ENCODE data around the gene CBY1. TPM values are rescaled to one million over a fixed set of nuclear protein-coding genes. Genes with fewer than 3 reads are reported as not detected.
"Not testable (repeated sequence)": the region's sequence is repeated elsewhere in the genome, so short reads cannot be mapped to it uniquely, and the experiment has no call there.

CBY1 gene
- total RNA-seq, 1 donor from 2014 or later = 38.5 TPM

DNA sequence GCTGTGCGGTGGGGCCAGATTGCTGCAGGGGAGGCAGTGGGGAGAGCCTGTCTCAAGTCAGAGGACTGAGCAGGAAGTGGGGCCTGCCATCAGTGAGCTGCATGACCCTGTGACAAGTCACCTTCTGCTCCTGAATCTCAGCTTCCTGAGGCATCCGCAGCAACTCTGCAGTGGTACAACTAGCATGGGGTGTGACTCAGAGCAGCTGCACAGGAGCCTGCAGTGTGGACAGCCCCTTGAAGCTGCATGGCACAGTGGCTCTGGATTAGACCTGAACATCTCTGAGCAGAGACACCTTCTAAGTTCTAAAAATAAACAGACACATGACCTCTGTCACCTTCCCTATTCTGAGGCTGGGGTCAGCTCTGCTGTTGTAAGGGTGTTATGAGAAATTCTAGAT lies 18.2 kb upstream of the CBY1 start:
- H3K4me1 Mint-ChIP-seq = no peaks in the 10 kb centered on the region
- peaks cover 25% of the 10 kb centered on the region for H3K36me3 Mint-ChIP-seq
- TF ChIP-seq, protein P1, sequence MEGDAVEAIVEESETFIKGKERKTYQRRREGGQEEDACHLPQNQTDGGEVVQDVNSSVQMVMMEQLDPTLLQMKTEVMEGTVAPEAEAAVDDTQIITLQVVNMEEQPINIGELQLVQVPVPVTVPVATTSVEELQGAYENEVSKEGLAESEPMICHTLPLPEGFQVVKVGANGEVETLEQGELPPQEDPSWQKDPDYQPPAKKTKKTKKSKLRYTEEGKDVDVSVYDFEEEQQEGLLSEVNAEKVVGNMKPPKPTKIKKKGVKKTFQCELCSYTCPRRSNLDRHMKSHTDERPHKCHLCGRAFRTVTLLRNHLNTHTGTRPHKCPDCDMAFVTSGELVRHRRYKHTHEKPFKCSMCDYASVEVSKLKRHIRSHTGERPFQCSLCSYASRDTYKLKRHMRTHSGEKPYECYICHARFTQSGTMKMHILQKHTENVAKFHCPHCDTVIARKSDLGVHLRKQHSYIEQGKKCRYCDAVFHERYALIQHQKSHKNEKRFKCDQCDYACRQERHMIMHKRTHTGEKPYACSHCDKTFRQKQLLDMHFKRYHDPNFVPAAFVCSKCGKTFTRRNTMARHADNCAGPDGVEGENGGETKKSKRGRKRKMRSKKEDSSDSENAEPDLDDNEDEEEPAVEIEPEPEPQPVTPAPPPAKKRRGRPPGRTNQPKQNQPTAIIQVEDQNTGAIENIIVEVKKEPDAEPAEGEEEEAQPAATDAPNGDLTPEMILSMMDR (IDR thresholded peaks at IDR 0.05; ENCODE audit: unreplicated experiment) = no peak
- no peak overlapping the region for H3K27ac Mint-ChIP-seq
- H3K9me3 Mint-ChIP-seq = no peaks in the 10 kb centered on the region
- no peaks in the 10 kb centered on the region for H3K27me3 Mint-ChIP-seq (ENCODE audit: low read depth)
- DNase-seq (ENCODE audit: low spot score in 2 of 2, unreplicated experiment in 2 of 2) = no peak
- no peak overlapping the region for H3K4me3 Mint-ChIP-seq

DNA sequence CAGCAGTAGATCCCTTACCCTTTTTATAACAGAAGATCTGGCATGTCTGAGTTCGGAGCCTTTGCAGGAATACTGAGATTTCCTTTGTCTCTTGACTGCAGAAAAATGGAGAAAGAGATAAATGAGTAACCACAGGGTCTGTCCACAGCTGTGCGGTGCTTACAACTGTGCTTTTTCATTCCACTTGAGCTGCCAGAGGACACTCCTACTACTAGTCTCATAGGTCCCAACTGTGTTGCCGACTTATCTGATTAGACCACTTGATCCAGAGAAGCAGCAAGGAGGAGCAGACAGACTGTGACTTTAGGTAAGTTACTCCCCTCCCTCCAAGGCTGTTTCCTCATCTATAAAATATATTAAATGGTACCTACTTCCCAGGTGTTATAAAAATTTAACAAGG lies 17.7 kb upstream of the CBY1 start:
- Mint-ChIP-seq H3K36me3 (peaks cover 28% of the 10 kb centered on the region), H3K4me1 (no peaks in the 10 kb centered on the region), H3K9me3 (no peaks in the 10 kb centered on the region), H3K27me3 (ENCODE audit: low read depth) (no peaks in the 10 kb centered on the region), H3K27ac (no peak overlapping the region), H3K4me3 (no peak overlapping the region)
- DNase-seq (ENCODE audit: low spot score in 2 of 2, unreplicated experiment in 2 of 2) = no peak
- TF ChIP-seq, protein P1 (IDR thresholded peaks at IDR 0.05; ENCODE audit: unreplicated experiment) = no peak

DNA sequence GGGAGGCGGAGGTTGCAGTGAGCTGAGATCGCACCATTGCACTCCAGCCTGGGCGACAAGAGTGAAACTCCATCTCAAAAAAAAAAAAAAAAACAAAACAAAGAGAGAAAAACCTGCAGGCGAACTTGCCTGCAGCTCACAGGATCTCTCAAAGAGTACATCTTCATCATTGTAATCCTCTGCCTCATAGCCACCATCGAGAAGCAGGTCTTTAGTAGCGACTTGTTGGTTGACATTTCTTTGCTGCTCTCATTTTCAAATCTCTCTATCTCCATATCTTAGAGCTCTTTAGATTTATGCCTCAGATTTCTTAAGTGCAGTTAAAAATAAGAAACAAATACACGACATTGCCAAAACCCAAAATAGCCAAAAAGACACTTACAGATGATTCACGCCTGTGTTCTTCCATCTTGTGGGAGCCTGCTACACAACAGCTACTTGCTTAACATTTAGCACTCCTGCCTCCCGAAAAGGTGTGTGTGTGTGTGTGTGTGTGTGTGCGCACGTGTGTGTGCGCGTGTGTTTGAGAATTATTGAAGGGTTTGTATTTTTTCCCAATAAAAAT lies 14.9 kb upstream of the CBY1 start:
- Mint-ChIP-seq H3K27me3 (ENCODE audit: low read depth) (no peaks in the 10 kb centered on the region), H3K9me3 (no peaks in the 10 kb centered on the region), H3K27ac (no peak overlapping the region), H3K4me1 (no peaks in the 10 kb centered on the region), H3K4me3 (no peak overlapping the region), H3K36me3 (peaks cover 32% of the 10 kb centered on the region)
- TF ChIP-seq, protein P1 (IDR thresholded peaks at IDR 0.05; ENCODE audit: unreplicated experiment) = no peak
- DNase-seq (ENCODE audit: low spot score in 2 of 2, unreplicated experiment in 2 of 2) = no peak

DNA sequence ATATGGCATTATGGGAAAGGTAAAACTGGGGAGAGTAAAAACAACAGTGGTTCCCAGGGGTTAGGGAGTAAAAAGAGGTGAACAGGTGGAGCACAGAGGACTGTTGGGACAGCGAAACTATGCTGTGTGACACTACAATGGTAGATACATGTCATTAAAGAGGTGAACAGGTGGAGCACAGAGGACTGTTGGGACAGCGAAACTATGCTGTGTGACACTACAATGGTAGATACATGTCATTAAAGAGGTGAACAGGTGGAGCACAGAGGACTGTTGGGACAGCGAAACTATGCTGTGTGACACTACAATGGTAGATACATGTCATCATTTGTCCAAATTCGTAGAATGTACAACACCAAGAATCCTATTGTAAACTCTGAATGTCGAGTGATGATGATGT lies 12.2 kb upstream of the CBY1 start:
- H3K36me3 Mint-ChIP-seq = peaks cover 39% of the 10 kb centered on the region
- H3K9me3 Mint-ChIP-seq; H3K27ac Mint-ChIP-seq; H3K27me3 Mint-ChIP-seq (ENCODE audit: low read depth); DNase-seq (ENCODE audit: low spot score in 2 of 2, unreplicated experiment in 2 of 2); H3K4me3 Mint-ChIP-seq; H3K4me1 Mint-ChIP-seq: not testable (repeated sequence)

DNA sequence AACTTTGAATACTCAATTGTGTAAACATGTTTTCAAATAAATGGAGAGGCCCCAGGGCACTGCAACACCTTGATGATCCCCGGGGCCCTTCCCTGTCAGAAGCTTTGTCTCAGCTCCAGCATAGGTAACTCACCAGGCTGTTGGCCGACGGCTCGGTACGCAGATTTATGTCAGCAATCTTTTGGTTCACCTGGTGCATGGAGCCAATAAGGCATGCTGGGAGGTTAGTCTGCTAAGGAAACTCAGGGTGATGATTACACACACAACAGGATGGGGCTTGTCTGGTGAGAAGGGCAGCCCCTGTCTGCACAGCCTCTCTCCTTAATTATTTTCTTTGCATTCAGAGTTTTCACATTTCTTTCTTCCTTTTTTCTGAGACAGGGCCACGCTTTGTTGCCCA lies 11.0 kb upstream of the CBY1 start:
- H3K36me3 Mint-ChIP-seq = peaks cover 40% of the 10 kb centered on the region
- no peak overlapping the region for H3K4me3 Mint-ChIP-seq
- H3K27ac Mint-ChIP-seq = no peak overlapping the region
- TF ChIP-seq, protein P1 (IDR thresholded peaks at IDR 0.05; ENCODE audit: unreplicated experiment) = no peak
- no peak for DNase-seq (ENCODE audit: low spot score in 2 of 2, unreplicated experiment in 2 of 2)
- H3K9me3 Mint-ChIP-seq = no peaks in the 10 kb centered on the region
- no peaks in the 10 kb centered on the region for H3K4me1 Mint-ChIP-seq
- H3K27me3 Mint-ChIP-seq (ENCODE audit: low read depth) = no peaks in the 10 kb centered on the region

DNA sequence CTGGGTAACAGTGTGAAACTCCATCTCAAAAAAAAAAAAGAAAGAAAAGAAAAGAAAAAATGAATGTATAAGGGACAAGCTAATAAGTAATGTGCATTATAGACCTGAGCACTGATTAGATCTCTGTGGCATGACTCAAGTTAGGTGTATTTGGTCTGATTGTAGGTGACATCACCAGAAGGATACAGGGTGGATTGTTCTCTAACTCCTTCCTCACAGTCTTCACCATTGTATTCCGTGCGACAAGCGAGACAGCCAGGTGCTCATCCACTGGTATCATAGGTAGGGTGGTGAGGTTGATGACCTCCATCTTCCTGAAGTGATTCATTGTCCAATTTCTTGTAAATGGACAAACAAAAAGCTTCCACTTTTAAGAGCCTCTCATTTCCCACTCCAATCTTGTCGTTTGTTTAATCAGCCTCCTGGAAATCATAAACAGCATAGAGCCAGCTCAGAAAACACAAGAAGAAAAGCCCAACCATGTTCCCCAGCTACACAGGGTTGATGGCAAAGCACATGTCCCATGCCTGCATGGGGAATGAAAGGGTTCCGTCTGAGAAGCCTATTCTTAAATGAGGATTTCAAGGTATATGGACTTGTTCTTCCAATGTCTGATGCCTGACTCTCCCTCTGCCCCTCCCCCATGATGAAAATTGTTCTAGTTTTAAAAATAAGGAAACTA lies 6.5 kb upstream of the CBY1 start:
- Mint-ChIP-seq H3K9me3 (peaks cover 4% of the 10 kb centered on the region), H3K4me1 (no peaks in the 10 kb centered on the region), H3K27ac (no peak overlapping the region), H3K36me3 (peaks cover 23% of the 10 kb centered on the region), H3K27me3 (ENCODE audit: low read depth) (no peaks in the 10 kb centered on the region), H3K4me3 (no peak overlapping the region)
- DNase-seq (ENCODE audit: low spot score in 2 of 2, unreplicated experiment in 2 of 2) = no peak
- TF ChIP-seq, protein P1 (IDR thresholded peaks at IDR 0.05; ENCODE audit: unreplicated experiment) = no peak
